ENCODE data around the gene VSTM2A. TPM values are rescaled to one million over a fixed set of nuclear protein-coding genes. Genes with fewer than 3 reads are reported as not detected.

Gene VSTM2A
- total and polyA plus RNA-seq, 8 donors, result 0.23 to 13.6 (median 0.68) TPM; not detected in 3

DNA sequence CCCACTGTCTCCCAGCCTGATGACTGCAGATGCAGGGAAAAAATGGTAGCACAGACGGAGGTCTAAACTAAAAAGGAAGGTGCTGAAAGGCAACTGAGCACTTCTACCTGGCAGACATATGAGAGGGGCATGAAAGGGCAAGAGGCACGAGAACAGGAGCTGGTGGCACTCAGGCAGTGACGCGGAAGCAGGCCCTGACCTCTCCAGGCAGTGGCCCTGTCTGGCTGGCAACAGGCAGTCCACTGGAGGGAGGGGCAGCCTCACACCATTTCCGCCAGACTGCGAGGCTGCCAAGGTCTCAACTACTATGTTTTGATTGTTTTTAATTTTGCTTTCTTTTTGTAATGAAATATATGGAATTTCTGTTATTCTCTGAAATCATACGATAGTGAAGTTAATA lies 23.3 kb downstream of the VSTM2A start:
- Histone ChIP-seq H3K4me1 (no peaks in the 10 kb centered on the region), H3K36me3 (no peaks in the 10 kb centered on the region), H3K4me3 (no peak overlapping the region), H3K27me3 (no peaks in the 10 kb centered on the region), H3K9me3 (peaks cover 0 to 9% (median 0%) of the 10 kb centered on the region in 4 donors), H3K27ac (no peak overlapping the region)
- no peak for TF ChIP-seq POLR2A (IDR thresholded peaks at IDR 0.05)
- no peak for TF ChIP-seq CTCF (IDR thresholded peaks at IDR 0.05)
- no peak for TF ChIP-seq EP300 (IDR thresholded peaks at IDR 0.05)
- TF ChIP-seq POLR2AphosphoS5 (IDR thresholded peaks at IDR 0.05), result no peak
- WGBS, 5 donors, result 69 to 82% (median 80%) methylated on average over 7 of the region's 7 CpGs
- intact Hi-C loops (cut with DNase I; ENCODE audit: low total_unique reads), result no loop called here
- no peak for DNase-seq

GRCh38 chr7:54581511-54581910 lies 39.3 kb downstream of the VSTM2A start:
- no peaks in the 10 kb centered on the region for H3K9me3 ChIP-seq
- TF ChIP-seq POLR2AphosphoS5 (IDR thresholded peaks at IDR 0.05) (no peak), EP300 (IDR thresholded peaks at IDR 0.05) (no peak), POLR2A (IDR thresholded peaks at IDR 0.05) (no peak), CTCF (IDR thresholded peaks at IDR 0.05) (no peak)
- no peak overlapping the region for H3K4me3 ChIP-seq
- intact Hi-C loops (cut with DNase I; ENCODE audit: low total_unique reads), result no loop called here
- H3K27me3 ChIP-seq, result no peaks in the 10 kb centered on the region
- no peaks in the 10 kb centered on the region for H3K4me1 ChIP-seq
- 69 to 82% (median 77%) methylated on average over 2 of the region's 2 CpGs for WGBS, 5 donors
- no peak overlapping the region for H3K27ac ChIP-seq
- H3K36me3 ChIP-seq, result no peaks in the 10 kb centered on the region
- no peak for DNase-seq

DNA sequence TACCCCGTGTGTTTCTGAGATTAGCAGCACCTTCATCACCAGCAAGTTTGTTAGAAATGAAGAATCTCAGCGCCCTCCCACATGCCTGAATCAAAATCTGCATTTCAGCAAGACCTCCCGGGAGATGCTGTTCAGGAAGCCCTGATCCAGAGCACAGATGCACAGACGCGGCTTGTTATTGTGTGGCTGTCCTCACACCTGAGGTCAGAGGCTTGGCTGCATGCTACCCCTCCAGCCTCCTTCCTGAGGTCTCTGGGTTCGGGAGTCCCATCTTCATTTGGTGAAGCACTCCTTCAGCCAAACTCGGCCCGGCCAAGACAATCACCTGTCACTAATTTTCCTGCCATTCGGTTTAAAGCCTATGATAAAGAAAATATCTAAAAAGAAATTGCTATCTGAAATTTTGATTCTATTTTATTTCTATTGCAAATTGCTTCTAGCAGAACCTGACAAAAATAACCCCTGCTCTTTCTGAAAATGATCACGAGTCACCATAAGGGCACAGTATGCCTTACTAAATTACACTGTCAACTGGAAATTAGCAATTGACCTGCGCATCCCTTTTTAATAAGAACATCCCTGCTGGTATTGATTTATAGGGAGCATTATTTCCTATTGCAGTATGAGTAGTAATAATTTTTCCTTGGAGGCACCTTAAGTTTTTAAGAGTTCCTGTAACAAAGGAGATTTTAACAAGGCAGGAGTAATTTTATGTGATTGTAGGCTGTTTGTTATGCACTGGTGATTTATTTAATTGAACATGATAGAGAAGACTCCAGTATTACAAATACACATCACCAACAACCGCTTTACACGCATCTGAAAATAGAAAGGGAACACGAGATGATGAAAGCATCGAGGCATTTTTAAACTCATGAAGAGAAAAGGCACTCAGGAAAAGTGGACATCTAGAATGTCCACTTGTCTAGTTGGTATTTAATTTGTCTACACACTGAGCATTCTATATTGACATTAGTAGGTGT lies 49.5 kb downstream of the VSTM2A start:
- Histone ChIP-seq H3K4me3 (no peak overlapping the region), H3K4me1 (no peaks in the 10 kb centered on the region), H3K9me3 (no peaks in the 10 kb centered on the region), H3K36me3 (no peaks in the 10 kb centered on the region), H3K27me3 (no peaks in the 10 kb centered on the region), H3K27ac (no peak overlapping the region)
- 73 to 84% (median 83%) methylated on average over 15 of the region's 15 CpGs for WGBS, 5 donors
- intact Hi-C loops (cut with DNase I; ENCODE audit: low total_unique reads), result no loop called here
- no peak for DNase-seq
- TF ChIP-seq POLR2A (IDR thresholded peaks at IDR 0.05), result no peak
- no peak for TF ChIP-seq POLR2AphosphoS5 (IDR thresholded peaks at IDR 0.05)
- TF ChIP-seq CTCF (IDR thresholded peaks at IDR 0.05), result no peak
- TF ChIP-seq EP300 (IDR thresholded peaks at IDR 0.05), result no peak

GRCh38 chr7:54596747-54597146 lies 54.6 kb downstream of the VSTM2A start:
- Histone ChIP-seq H3K27me3 (no peaks in the 10 kb centered on the region), H3K4me1 (no peaks in the 10 kb centered on the region), H3K27ac (no peak overlapping the region), H3K9me3 (peaks cover 0 to 11% (median 0%) of the 10 kb centered on the region in 4 donors), H3K36me3 (no peaks in the 10 kb centered on the region), H3K4me3 (no peak overlapping the region)
- no peak for TF ChIP-seq EP300 (IDR thresholded peaks at IDR 0.05)
- TF ChIP-seq POLR2AphosphoS5 (IDR thresholded peaks at IDR 0.05), result no peak
- no peak for TF ChIP-seq POLR2A (IDR thresholded peaks at IDR 0.05)
- TF ChIP-seq CTCF (IDR thresholded peaks at IDR 0.05), result no peak
- DNase-seq, result no peak
- intact Hi-C loops (cut with DNase I; ENCODE audit: low total_unique reads), result no loop called here
- WGBS, 5 donors, result 79 to 90% (median 87%) methylated on average over 2 of the region's 2 CpGs
